Testis (tissue), 3 donors: ENCODE results near the gene MFF. TPM values are rescaled to one million over a fixed set of nuclear protein-coding genes. Genes with fewer than 3 reads are reported as not detected.

ENCODE experiments used
- DNase-seq: peaks from one replicate; pipeline ENCODE4 v3.0.0-alpha.2; 2019
- H3K27ac ChIP-seq, 2 donors: fragments of 200-600 bp; sonication (generic); one replicate each; pipeline ENCODE4 v1.5.1; 2019
- H3K27me3 ChIP-seq: fragments of 200-600 bp; sonication (generic); one replicate; pipeline ENCODE4 v1.5.1; 2019
- H3K36me3 ChIP-seq: fragments of 200-600 bp; sonication (generic); one replicate; pipeline ENCODE4 v1.5.1; 2017; ENCODE audit warnings: low read depth; ENCODE audit errors: missing control alignments
- H3K4me1 ChIP-seq: fragments of 200-600 bp; sonication (generic); one replicate; pipeline ENCODE4 v1.5.1; 2019
- H3K4me3 ChIP-seq, 2 donors: fragments of 200-600 bp; sonication (generic); one replicate each; pipeline ENCODE4 v1.5.1; 2017 to 2019
- H3K9me3 ChIP-seq: fragments of 200-600 bp; sonication (generic); one replicate; pipeline ENCODE4 v1.5.1; 2017
- POLR2A ChIP-seq: fragments of 450-650 bp; IDR thresholded peaks from one replicate; pipeline ENCODE4 v1.6.1; 2017; ENCODE audit warnings: antibody characterized with exemption, mild to moderate bottlenecking, moderate library complexity
- WGBS, 2 donors: methylation state at CpG; one replicate each; pipeline ENCODE4 v1.1.5; 2018; 5-methylcytosine and 5-hydroxymethylcytosine counted together
- intact Hi-C: fragments of 100-400 bp; cut with DNase I; formaldehyde crosslinking; loops from one replicate; pipeline ENCODE4 v1.15.1; 2023; ENCODE audit warnings: low total_unique reads
- polyA plus RNA-seq: library from polyadenylated mRNA; stranded (reverse); fragments of 350-450 nt; fragmentation: Illumina TruSeq; extraction: RNeasy Lipid Tissue Mini Kit (QIAGEN cat#74804); gene quantifications from one replicate; pipeline ENCODE4 v1.2.3, GENCODE V29; 2014; ENCODE audit warnings: low read depth, low replicate concordance; ENCODE audit not compliant: insufficient read depth
- total RNA-seq, 2 donors: library from RNA; depleted of rRNA; stranded (reverse); fragments of >200 nt; gene quantifications; one replicate each; pipeline ENCODE4 v1.2.3, GENCODE V29; 2016
- TF ChIP-seq, protein P1 (sequence below), 3 experiments: fragments of 450-650 bp in 2 of 3; fragments of 200-600 bp in 1 of 3; sonication (generic) in 1 of 3; IDR thresholded peaks; one replicate each; pipeline ENCODE4 v1.5.1; 2016 to 2019; ENCODE audit warnings: antibody characterized with exemption in 3 of 3, mild to moderate bottlenecking in 2 of 3, moderate library complexity in 1 of 3

The MFF gene
- total and polyA plus RNA-seq, 3 donors from 2014 or later, result 318 to 457 (median 368) TPM

GRCh38 chr2:227389661-227390060 is 64.6 kb downstream of the MFF start:
- TF ChIP-seq POLR2A, result no peak
- TF ChIP-seq, protein P1, sequence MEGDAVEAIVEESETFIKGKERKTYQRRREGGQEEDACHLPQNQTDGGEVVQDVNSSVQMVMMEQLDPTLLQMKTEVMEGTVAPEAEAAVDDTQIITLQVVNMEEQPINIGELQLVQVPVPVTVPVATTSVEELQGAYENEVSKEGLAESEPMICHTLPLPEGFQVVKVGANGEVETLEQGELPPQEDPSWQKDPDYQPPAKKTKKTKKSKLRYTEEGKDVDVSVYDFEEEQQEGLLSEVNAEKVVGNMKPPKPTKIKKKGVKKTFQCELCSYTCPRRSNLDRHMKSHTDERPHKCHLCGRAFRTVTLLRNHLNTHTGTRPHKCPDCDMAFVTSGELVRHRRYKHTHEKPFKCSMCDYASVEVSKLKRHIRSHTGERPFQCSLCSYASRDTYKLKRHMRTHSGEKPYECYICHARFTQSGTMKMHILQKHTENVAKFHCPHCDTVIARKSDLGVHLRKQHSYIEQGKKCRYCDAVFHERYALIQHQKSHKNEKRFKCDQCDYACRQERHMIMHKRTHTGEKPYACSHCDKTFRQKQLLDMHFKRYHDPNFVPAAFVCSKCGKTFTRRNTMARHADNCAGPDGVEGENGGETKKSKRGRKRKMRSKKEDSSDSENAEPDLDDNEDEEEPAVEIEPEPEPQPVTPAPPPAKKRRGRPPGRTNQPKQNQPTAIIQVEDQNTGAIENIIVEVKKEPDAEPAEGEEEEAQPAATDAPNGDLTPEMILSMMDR (IDR thresholded peaks at IDR 0.05), result no peak
- Histone ChIP-seq H3K4me3 (no peak overlapping the region), H3K9me3 (no peaks in the 10 kb centered on the region), H3K27me3 (no peaks in the 10 kb centered on the region), H3K27ac (no peak overlapping the region), H3K4me1 (peaks cover 2% of the 10 kb centered on the region), H3K36me3 (no peaks in the 10 kb centered on the region)
- 85 to 90% methylated on average over 7 of the region's 7 CpGs for WGBS, 2 donors
- DNase-seq, result no peak
- intact Hi-C loops, result no loop called here

DNA sequence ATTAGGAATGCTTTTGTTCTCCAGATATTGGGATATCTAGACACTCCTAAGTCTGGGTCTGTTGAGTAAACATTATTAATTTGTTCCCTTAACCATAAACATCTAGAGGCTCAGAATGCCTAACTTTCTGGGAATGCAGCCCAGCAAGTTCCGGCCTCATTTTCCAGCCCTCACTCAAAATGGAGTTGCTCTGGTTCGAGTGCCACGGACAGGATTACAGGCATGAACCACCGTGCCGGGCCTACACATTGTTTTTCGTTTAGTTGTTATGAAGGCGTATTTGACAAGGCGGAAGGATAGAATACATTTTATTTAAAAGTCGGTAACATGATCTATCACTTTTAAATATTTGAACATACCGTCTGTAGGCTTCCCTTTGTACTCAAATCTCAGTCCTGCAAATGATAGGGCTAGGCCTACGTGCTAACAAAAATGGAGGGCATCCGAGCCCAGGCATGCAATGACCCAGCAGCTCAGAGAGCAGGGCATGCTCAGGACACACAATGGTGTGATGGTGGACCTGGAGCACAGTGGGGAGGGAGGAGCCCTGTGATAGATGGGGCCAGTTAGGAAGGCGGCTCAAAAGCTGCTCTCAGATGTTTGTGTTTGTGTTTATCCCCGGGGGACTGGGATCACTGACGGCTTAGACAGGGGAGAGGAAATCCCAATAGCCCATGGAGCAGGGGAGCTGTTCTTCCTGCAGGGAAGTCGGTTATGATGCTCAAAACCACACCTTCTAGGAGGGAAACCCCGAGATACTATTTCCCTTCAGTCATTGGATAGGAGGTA is 65.6 kb downstream of the MFF start:
- Histone ChIP-seq H3K4me1 (no peaks in the 10 kb centered on the region), H3K27me3 (no peaks in the 10 kb centered on the region), H3K9me3 (no peaks in the 10 kb centered on the region), H3K27ac (no peak overlapping the region), H3K4me3 (no peak overlapping the region), H3K36me3 (no peaks in the 10 kb centered on the region)
- TF ChIP-seq POLR2A, result no peak
- TF ChIP-seq, protein P1 (IDR thresholded peaks at IDR 0.05), result no peak
- DNase-seq, result no peak
- intact Hi-C loops, result no loop called here
- WGBS, 2 donors, result 73 to 74% methylated on average over 17 of the region's 17 CpGs

DNA sequence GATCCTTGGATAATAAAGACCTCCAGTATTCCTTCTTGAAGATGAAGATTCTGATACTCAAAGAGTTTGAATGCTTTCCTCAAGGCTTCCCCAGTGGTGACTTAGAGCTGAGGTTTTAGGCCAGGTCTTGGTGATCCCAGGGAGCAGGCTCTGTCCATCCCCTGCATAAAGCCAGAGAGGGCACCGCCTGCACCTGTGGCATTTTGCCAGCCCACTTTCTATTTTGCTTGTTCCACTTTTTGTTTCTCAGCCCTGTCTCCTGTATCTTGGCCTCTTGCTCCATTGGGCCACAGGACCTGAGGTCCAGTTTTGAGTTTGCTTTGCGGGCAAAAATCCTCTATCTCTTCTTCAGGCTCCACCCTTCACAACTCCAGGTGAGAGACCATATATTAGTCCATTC is 69.3 kb downstream of the MFF start:
- 50 to 88% methylated on average over 2 of the region's 2 CpGs for WGBS, 2 donors

DNA sequence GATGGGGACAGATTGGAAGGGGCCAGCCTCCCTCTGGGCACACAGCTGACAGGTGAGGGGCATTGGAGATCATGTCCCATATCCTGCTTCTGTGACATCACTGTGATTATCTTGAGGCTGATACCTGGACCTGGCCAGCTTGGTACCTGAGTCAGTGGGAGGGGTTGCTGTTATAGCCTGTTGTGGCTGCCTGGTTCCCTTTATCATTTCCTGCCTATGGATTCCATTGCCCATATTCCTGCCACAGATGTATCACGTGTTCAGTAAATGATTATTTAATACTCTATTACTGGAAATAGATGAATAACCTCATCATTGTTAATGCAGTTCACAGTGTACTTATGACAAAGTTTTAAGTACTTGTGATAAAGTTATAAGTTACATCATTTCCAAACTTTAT is 70.5 kb downstream of the MFF start:
- Histone ChIP-seq H3K9me3 (no peaks in the 10 kb centered on the region), H3K4me1 (no peaks in the 10 kb centered on the region), H3K27ac (no peak overlapping the region), H3K4me3 (no peak overlapping the region), H3K27me3 (no peaks in the 10 kb centered on the region), H3K36me3 (no peaks in the 10 kb centered on the region)
- intact Hi-C loops, result no loop called here
- WGBS, 2 donors, result 61 to 76% methylated on average over 1 of the region's 1 CpG
- no peak for TF ChIP-seq POLR2A
- TF ChIP-seq, protein P1 (IDR thresholded peaks at IDR 0.05), result no peak
- no peak for DNase-seq

More for the DNA sequence above, 69.3 kb downstream of the MFF start:
- Histone ChIP-seq H3K9me3 (no peaks in the 10 kb centered on the region), H3K27me3 (no peaks in the 10 kb centered on the region), H3K4me1 (no peaks in the 10 kb centered on the region), H3K36me3 (no peaks in the 10 kb centered on the region), H3K4me3 (no peak overlapping the region), H3K27ac (no peak overlapping the region)
- TF ChIP-seq POLR2A, result no peak
- TF ChIP-seq, protein P1 (IDR thresholded peaks at IDR 0.05), result no peak
- intact Hi-C loops, result no loop called here
- DNase-seq, result no peak

DNA sequence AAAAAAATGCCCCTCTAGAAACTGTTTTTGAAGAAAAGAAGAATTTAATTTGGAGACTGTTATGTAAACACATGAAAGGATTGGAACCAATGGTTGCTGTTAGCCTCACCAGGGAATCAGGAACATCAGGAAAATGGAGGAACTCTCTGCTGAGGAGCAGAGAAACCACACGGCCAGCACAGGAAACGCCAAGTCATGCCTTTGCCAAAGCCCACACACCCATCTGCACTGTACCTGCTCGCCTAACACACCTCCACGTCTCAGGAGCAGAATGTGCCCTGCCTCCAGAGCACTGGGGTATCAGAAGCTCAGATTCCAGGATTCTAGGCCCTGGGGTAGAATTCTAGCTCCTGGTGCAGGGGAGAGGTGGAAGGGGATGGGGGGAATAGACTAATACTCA is 72.5 kb downstream of the MFF start:
- Histone ChIP-seq H3K4me3 (no peak overlapping the region), H3K4me1 (no peaks in the 10 kb centered on the region), H3K27me3 (no peaks in the 10 kb centered on the region), H3K36me3 (no peaks in the 10 kb centered on the region), H3K27ac (no peak overlapping the region), H3K9me3 (no peaks in the 10 kb centered on the region)
- intact Hi-C loops, result no loop called here
- 70 to 86% methylated on average over 4 of the region's 4 CpGs for WGBS, 2 donors
- DNase-seq, result no peak
- TF ChIP-seq POLR2A, result no peak
- TF ChIP-seq, protein P1 (IDR thresholded peaks at IDR 0.05), result no peak
